Esophagus squamous epithelium (tissue), 5 donors: ENCODE measurements around the gene SNX6. TPM values are rescaled to one million over a fixed set of nuclear protein-coding genes. Genes with fewer than 3 reads are reported as not detected.
"Not testable (repeated sequence)": the region's sequence is repeated elsewhere in the genome, so short reads cannot be mapped to it uniquely, and the experiment has no call there.

Experiments used
- DNase-seq: peaks from one replicate; lab custom pipeline; 2025; lab: John Stamatoyannopoulos, UW
- H3K27ac ChIP-seq, 4 donors: fragments of 200-600 bp; sonication (generic); one replicate each; pipeline ENCODE4 v1.5.1; 2016 to 2019; ENCODE audit warnings: mild to moderate bottlenecking in 1 of 4
- H3K27me3 ChIP-seq, 4 donors: fragments of 200-600 bp; sonication (generic); 1 replicate in 3 of 4; 2 replicates in 1 of 4; pipeline versions ENCODE4 v1.5.1 to v1.6.0; 2017 to 2021; ENCODE audit warnings: antibody characterized with exemption in 1 of 4
- H3K36me3 ChIP-seq, 3 donors: fragments of 200-600 bp; sonication (generic); one replicate each; pipeline ENCODE4 v1.5.1; 2016 to 2019
- H3K4me1 ChIP-seq, 3 donors: fragments of 200-600 bp; sonication (generic); one replicate each; pipeline ENCODE4 v1.5.1; 2017 to 2019
- H3K4me3 ChIP-seq, 4 donors: fragments of 200-600 bp; sonication (generic); 1 replicate in 3 of 4; 2 replicates in 1 of 4; pipeline ENCODE4 v1.5.1; 2016 to 2019; ENCODE audit warnings: mild to moderate bottlenecking in 2 of 4, moderate library complexity in 1 of 4
- H3K9me3 ChIP-seq, 3 donors: fragments of 200-600 bp; sonication (generic); one replicate each; pipeline ENCODE4 v1.5.1; 2016 to 2019
- CTCF ChIP-seq, 6 experiments: fragments of 450-650 bp in 4 of 6; fragments of 200-600 bp in 2 of 6; sonication (generic) in 2 of 6; IDR thresholded peaks; one replicate each; pipeline ENCODE4 v1.5.1; 2016 to 2019; ENCODE audit warnings: antibody characterized with exemption in 6 of 6, mild to moderate bottlenecking in 4 of 6, moderate library complexity in 4 of 6
- POLR2A ChIP-seq, 4 donors: fragments of 450-650 bp; IDR thresholded peaks; one replicate each; pipeline ENCODE4 v1.6.1; 2017; ENCODE audit warnings: antibody characterized with exemption in 4 of 4, mild to moderate bottlenecking in 4 of 4, moderate library complexity in 3 of 4
- WGBS, 2 donors: methylation state at CpG; one replicate each; pipeline ENCODE4 v1.1.5; 2018; 5-methylcytosine and 5-hydroxymethylcytosine counted together
- intact Hi-C: fragments of 100-400 bp; cut with DNase I; formaldehyde crosslinking; loops from one replicate; pipeline ENCODE4 v1.15.0; 2022
- total RNA-seq, 4 donors: library from RNA; depleted of rRNA; stranded (reverse); fragments of >200 nt; gene quantifications; one replicate each; pipeline ENCODE4 v1.1.0, GENCODE V29; 2016
- donor health status: DM: yes; HTN: yes; CAD: no.

SNX6 gene
- total RNA-seq, 4 donors from 2014 or later: 77.6 to 162 (median 111) TPM

- H3K27me3 ChIP-seq: no peaks in the 10 kb centered on the region
- no peak overlapping the region for H3K27ac ChIP-seq
- H3K36me3 ChIP-seq: no peaks in the 10 kb centered on the region
- H3K9me3 ChIP-seq: no peaks in the 10 kb centered on the region
- no peak for TF ChIP-seq CTCF (IDR thresholded peaks at IDR 0.05)
- no peak for TF ChIP-seq POLR2A (IDR thresholded peaks at IDR 0.05)
- intact Hi-C loops: no loop called here
- DNase-seq: no peak
- H3K4me3 ChIP-seq: no peak overlapping the region
- H3K4me1 ChIP-seq: no peaks in the 10 kb centered on the region
These were observed 19.4 kb upstream of the SNX6 start for GRCh38 chr14:34649344-34649743.

- no peak for DNase-seq
- H3K36me3 ChIP-seq: no peaks in the 10 kb centered on the region
- intact Hi-C loops: no loop called here
- no peaks in the 10 kb centered on the region for H3K9me3 ChIP-seq
- TF ChIP-seq CTCF (IDR thresholded peaks at IDR 0.05) (no peak), POLR2A (IDR thresholded peaks at IDR 0.05) (no peak)
- no peak overlapping the region for H3K27ac ChIP-seq
- 81 to 86% methylated on average over 10 of the region's 10 CpGs for WGBS, 2 donors
- no peaks in the 10 kb centered on the region for H3K4me1 ChIP-seq
- no peak overlapping the region for H3K4me3 ChIP-seq
- no peaks in the 10 kb centered on the region for H3K27me3 ChIP-seq
These were observed 16.8 kb upstream of the SNX6 start for GRCh38 chr14:34646570-34647255.

GRCh38 chr14:34643361-34643760, 13.4 kb upstream of the SNX6 start:
- TF ChIP-seq CTCF (IDR thresholded peaks at IDR 0.05) (no peak), POLR2A (IDR thresholded peaks at IDR 0.05) (no peak)
- Histone ChIP-seq H3K4me3 (no peak overlapping the region), H3K27me3 (no peaks in the 10 kb centered on the region), H3K9me3 (no peaks in the 10 kb centered on the region), H3K36me3 (no peaks in the 10 kb centered on the region), H3K27ac (no peak overlapping the region), H3K4me1 (no peaks in the 10 kb centered on the region)
- 81 to 84% methylated on average over 6 of the region's 6 CpGs for WGBS, 2 donors
- intact Hi-C loops: no loop called here
- DNase-seq: no peak

GRCh38 chr14:34642595-34642994, 12.6 kb upstream of the SNX6 start:
- H3K4me1 ChIP-seq: no peaks in the 10 kb centered on the region
- DNase-seq: no peak
- H3K4me3 ChIP-seq: no peak overlapping the region
- TF ChIP-seq CTCF (IDR thresholded peaks at IDR 0.05) (no peak), POLR2A (IDR thresholded peaks at IDR 0.05) (no peak)
- H3K9me3 ChIP-seq: no peaks in the 10 kb centered on the region
- intact Hi-C loops: no loop called here
- H3K36me3 ChIP-seq: no peaks in the 10 kb centered on the region
- 85 to 94% methylated on average over 3 of the region's 3 CpGs for WGBS, 2 donors
- no peaks in the 10 kb centered on the region for H3K27me3 ChIP-seq
- H3K27ac ChIP-seq: no peak overlapping the region

GRCh38 chr14:34640826-34641225, 10.9 kb upstream of the SNX6 start:
- Histone ChIP-seq H3K4me1 (no peaks in the 10 kb centered on the region), H3K9me3 (no peaks in the 10 kb centered on the region), H3K27ac (no peak overlapping the region), H3K27me3 (no peaks in the 10 kb centered on the region), H3K36me3 (no peaks in the 10 kb centered on the region), H3K4me3 (no peak overlapping the region)
- 80 to 88% methylated on average over 1 of the region's 1 CpG for WGBS, 2 donors
- intact Hi-C loops: no loop called here
- no peak for DNase-seq
- TF ChIP-seq CTCF (IDR thresholded peaks at IDR 0.05): no peak
- TF ChIP-seq POLR2A (IDR thresholded peaks at IDR 0.05): no peak

- intact Hi-C loops, DNase-seq, H3K27me3 ChIP-seq, H3K27ac ChIP-seq, H3K4me3 ChIP-seq, H3K36me3 ChIP-seq, H3K9me3 ChIP-seq, H3K4me1 ChIP-seq: not testable (repeated sequence)
- WGBS, 2 donors: 52 to 61% methylated on average over 8 to 9 of the region's 9 CpGs
These were observed 4.4 kb upstream of the SNX6 start for GRCh38 chr14:34634360-34634771.
